SK-N-SH (cell line): Measurements from ENCODE around the gene EXOC2. TPM values are rescaled to one million over a fixed set of nuclear protein-coding genes. Genes with fewer than 3 reads are reported as not detected.

ENCODE experiments used
- CTCF ChIA-PET: fragments of 300-600, 350-600 bp; formaldehyde crosslinking; extraction: SDS; loops from one replicate; lab custom pipeline; 2021; lab: Yijun Ruan, JAX
- POLR2A ChIA-PET: fragments of 350-600 bp; sonication (Branson Sonifier 250); formaldehyde crosslinking; extraction: SDS; loops from one replicate; lab custom pipeline; 2020; ENCODE audit warnings: antibody characterized with exemption, inconsistent platforms; lab: Yijun Ruan, JAX
- DNase-seq: peaks from one replicate; pipeline ENCODE4 v3.0.0; 2012
- H2AFZ ChIP-seq: fragments of 200-600 bp; sonication (generic); 2 replicates; pipeline ENCODE4 v1.8.1; 2016; ENCODE audit warnings: antibody characterized with exemption, mild to moderate bottlenecking, low read depth
- H3F3A ChIP-seq: fragments of 200-600 bp; sonication (generic); replicated peaks from 2 replicates; pipeline ENCODE3; 2016; ENCODE audit warnings: antibody characterized with exemption, mild to moderate bottlenecking; ENCODE audit not compliant: insufficient read depth
- H3K27ac ChIP-seq, 2 experiments: fragments of 200-500 bp in 1 of 2; fragments of 200-600 bp in 1 of 2; sonication (Bioruptor generic) in 1 of 2; sonication (generic), shearing (Covaris generic) in 1 of 2; 2 replicates each; pipeline versions ENCODE4 v1.5.1 to v1.6.1; 2014 to 2016; ENCODE audit warnings: low read depth in 2 of 2, inconsistent platforms in 1 of 2, low read length in 1 of 2, mild to moderate bottlenecking in 1 of 2, mixed read lengths in 1 of 2
- H3K27me3 ChIP-seq: fragments of 200-600 bp; sonication (generic), shearing (Covaris generic); 2 replicates; pipeline ENCODE4 v1.6.1; 2016; ENCODE audit warnings: mixed run types; ENCODE audit not compliant: insufficient read depth
- H3K36me3 ChIP-seq, 2 experiments: fragments of 200-500 bp in 1 of 2; fragments of 200-600 bp in 1 of 2; sonication (Bioruptor generic) in 1 of 2; sonication (generic) in 1 of 2; replicated peaks in 1 of 2; 2 replicates each; pipeline versions ENCODE3 to v1.5.1; 2014 to 2016; ENCODE audit warnings: low read length in 1 of 2, mild to moderate bottlenecking in 1 of 2; ENCODE audit not compliant: insufficient read depth in 2 of 2, control insufficient read depth in 1 of 2
- H3K4me1 ChIP-seq, 2 experiments: fragments of 200-500 bp in 1 of 2; fragments of 200-600 bp in 1 of 2; sonication (Bioruptor generic) in 1 of 2; sonication (generic), shearing (Covaris generic) in 1 of 2; 2 replicates each; pipeline versions ENCODE4 v1.5.1 to v1.6.1; 2014 to 2016; ENCODE audit warnings: low read depth in 1 of 2, low read length in 1 of 2, mixed run types in 1 of 2; ENCODE audit not compliant: insufficient read depth in 2 of 2, control insufficient read depth in 1 of 2
- H3K4me2 ChIP-seq: fragments of 200-600 bp; sonication (generic), shearing (Covaris generic); 2 replicates; pipeline ENCODE4 v1.6.1; 2017; ENCODE audit warnings: mixed run types
- H3K4me3 ChIP-seq, 2 experiments: fragments of 200-500 bp in 1 of 2; fragments of 200-600 bp in 1 of 2; sonication (Bioruptor generic) in 1 of 2; sonication (generic), shearing (Covaris generic) in 1 of 2; 2 replicates each; pipeline versions ENCODE4 v1.5.1 to v1.8.1; 2014 to 2016; ENCODE audit warnings: low read depth in 2 of 2, inconsistent platforms in 1 of 2, low read length in 1 of 2, mild to moderate bottlenecking in 1 of 2, mixed read lengths in 1 of 2, moderate library complexity in 1 of 2
- H3K79me2 ChIP-seq: fragments of 200-600 bp; sonication (generic); 2 replicates; pipeline ENCODE4 v1.8.1; 2017; ENCODE audit warnings: mild to moderate bottlenecking; ENCODE audit not compliant: insufficient read depth
- H3K9ac ChIP-seq: fragments of 200-600 bp; sonication (generic); 2 replicates; pipeline ENCODE4 v1.6.1; 2017; ENCODE audit warnings: mixed run types
- H3K9me2 ChIP-seq: fragments of 200-600 bp; sonication (generic); 2 replicates; pipeline ENCODE4 v1.6.1; 2017; ENCODE audit warnings: mixed run types
- H3K9me3 ChIP-seq: fragments of 200-600 bp; sonication (generic); 2 replicates; pipeline ENCODE4 v1.6.1; 2017; ENCODE audit warnings: mixed run types, mild to moderate bottlenecking, moderate library complexity
- H4K20me1 ChIP-seq: fragments of 200-600 bp; sonication (generic); 2 replicates; pipeline ENCODE4 v1.6.1; 2017; ENCODE audit warnings: mild to moderate bottlenecking, mixed run types; ENCODE audit not compliant: insufficient read depth
- CHD2 ChIP-seq: fragments of 150-350 bp; IDR thresholded peaks from 2 replicates; pipeline ENCODE4 v1.6.1; 2018; ENCODE audit warnings: low read length; ENCODE audit not compliant: partially characterized antibody
- GABPA ChIP-seq: IDR thresholded peaks from 2 replicates; pipeline ENCODE4 v1.4.0; 2012; ENCODE audit warnings: low read depth, mild to moderate bottlenecking
- GATA2 ChIP-seq: sonication (generic); formaldehyde crosslinking; IDR thresholded peaks from 2 replicates; pipeline ENCODE4 v1.5.0; 2020; ENCODE audit warnings: mild to moderate bottlenecking, missing genetic modification reagents
- MXI1 ChIP-seq: IDR thresholded peaks from 2 replicates; pipeline ENCODE4 v1.6.1; 2012; ENCODE audit warnings: mild to moderate bottlenecking, low read depth, low read length, improper control_type of control experiment
- POLR2AphosphoS5 ChIP-seq: IDR thresholded peaks from 2 replicates; pipeline ENCODE4 v1.6.1; 2012; ENCODE audit warnings: low read depth, low read length
- RCOR1 ChIP-seq: fragments of 150-350 bp; IDR thresholded peaks from 2 replicates; pipeline ENCODE4 v1.6.1; 2017; ENCODE audit warnings: antibody characterized with exemption, low read length
- REST ChIP-seq: IDR thresholded peaks from 2 replicates; pipeline ENCODE4 v1.6.1; 2012; ENCODE audit warnings: mild to moderate bottlenecking, low read depth, low read length, moderate library complexity
- RXRA ChIP-seq: IDR thresholded peaks from 2 replicates; pipeline ENCODE4 v1.4.0; 2012; ENCODE audit warnings: low read depth, mild to moderate bottlenecking, borderline replicate concordance
- SIN3A ChIP-seq: IDR thresholded peaks from 2 replicates; pipeline ENCODE4 v1.6.1; 2012; ENCODE audit warnings: low read depth, mild to moderate bottlenecking, low read length, moderate library complexity, borderline replicate concordance
- SMC3 ChIP-seq: IDR thresholded peaks from 2 replicates; pipeline ENCODE4 v1.6.1; 2012; ENCODE audit warnings: low read depth, low read length, improper control_type of control experiment
- TAF1 ChIP-seq: IDR thresholded peaks from 2 replicates; pipeline ENCODE4 v1.6.1; 2012; ENCODE audit warnings: low read depth, mild to moderate bottlenecking, low read length, moderate library complexity, borderline replicate concordance
- TCF12 ChIP-seq: IDR thresholded peaks from 2 replicates; pipeline ENCODE4 v1.4.0; 2012
- USF1 ChIP-seq: IDR thresholded peaks from 2 replicates; pipeline ENCODE4 v1.4.0; 2012; ENCODE audit warnings: low read depth, borderline replicate concordance
- ZBTB33 ChIP-seq: IDR thresholded peaks from 2 replicates; pipeline ENCODE4 v1.4.0; 2012; ENCODE audit warnings: low read depth, borderline replicate concordance
- WGBS: methylation state at CpG from one replicate; pipeline ENCODE4 v1.1.6; 2017; ENCODE audit warnings: low lambda C conversion rate; 5-methylcytosine and 5-hydroxymethylcytosine counted together
- polyA plus RNA-seq, 3 experiments: library from polyadenylated mRNA; depleted of rRNA; stranded (reverse); fragments of >200 nt; gene quantifications; 2 replicates each; pipeline ENCODE4 v1.2.3, GENCODE V29; 2012

The EXOC2 gene
- polyA plus RNA-seq, 1 of the 3 experiments (the other 2 are of a cell fraction): 10.6 TPM

- ChIA-PET POLR2A (no interaction called here), CTCF (interaction anchor here (1.3 kb wide), 1 partner anchor 963 kb away, joined by 3 read pairs; no protein-coding TSS in a partner anchor)
- H3K9ac ChIP-seq: no peak overlapping the region
- H3K4me1 ChIP-seq: peaks cover 0 to 2% of the 10 kb centered on the region in 2 experiments; a peak in 1 of 4 replicates
- H3K27ac ChIP-seq: no peak overlapping the region
- H3K9me3 ChIP-seq: no peaks in the 10 kb centered on the region
- no peak for TF ChIP-seq REST
- TF ChIP-seq GATA2 (CRISPR knock-in tag): no peak
- TF ChIP-seq SMC3: no peak
- no peak for TF ChIP-seq TAF1
- no peaks in the 10 kb centered on the region for H3K36me3 ChIP-seq
- no peaks in the 10 kb centered on the region for H3K79me2 ChIP-seq
- peak overlapping the region in 1 of 2 experiments; percentile 47; a peak in 1 of 4 replicates for H3K4me3 ChIP-seq
- H4K20me1 ChIP-seq: no peaks in the 10 kb centered on the region
- H3F3A ChIP-seq: no peaks in the 10 kb centered on the region
- no peak overlapping the region for H2AFZ ChIP-seq
- H3K27me3 ChIP-seq: peaks cover 58% of the 10 kb centered on the region; the same call in 1 of the 2 replicates
- peak overlapping the region; percentile 55 for H3K4me2 ChIP-seq
- no peak for DNase-seq
- 38% methylated on average over 25 of the region's 27 CpGs for WGBS
- H3K9me2 ChIP-seq: no peaks in the 10 kb centered on the region
These were observed 219.0 kb downstream of the EXOC2 start for GRCh38 chr6:473768-474452.

- no peaks in the 10 kb centered on the region for H3F3A ChIP-seq
- ChIA-PET CTCF (interaction anchor here (1.3 kb wide), 1 partner anchor 964 kb away, joined by 3 read pairs; no protein-coding TSS in a partner anchor), POLR2A (no interaction called here)
- no peaks in the 10 kb centered on the region for H3K9me3 ChIP-seq
- peaks cover 58% of the 10 kb centered on the region; the same call in 1 of the 2 replicates for H3K27me3 ChIP-seq
- no peaks in the 10 kb centered on the region for H3K9me2 ChIP-seq
- no peak overlapping the region for H2AFZ ChIP-seq
- 41% methylated on average over 3 of the region's 3 CpGs for WGBS
- no peak overlapping the region for H3K27ac ChIP-seq
- H3K4me2 ChIP-seq: no peak overlapping the region
- H3K36me3 ChIP-seq: no peaks in the 10 kb centered on the region
- H3K9ac ChIP-seq: no peak overlapping the region
- H3K4me1 ChIP-seq: peaks cover 0 to 2% of the 10 kb centered on the region in 2 experiments; a peak in 1 of 4 replicates
- H3K79me2 ChIP-seq: no peaks in the 10 kb centered on the region
- no peak for DNase-seq
- no peaks in the 10 kb centered on the region for H4K20me1 ChIP-seq
- H3K4me3 ChIP-seq: no peak overlapping the region
- TF ChIP-seq RXRA: no peak
- no peak for TF ChIP-seq TCF12
- no peak for TF ChIP-seq MXI1
- no peak for TF ChIP-seq SIN3A
- TF ChIP-seq SMC3: no peak
- TF ChIP-seq USF1: no peak
- TF ChIP-seq GABPA: no peak
- TF ChIP-seq ZBTB33: no peak
- no peak for TF ChIP-seq CHD2
- TF ChIP-seq RCOR1: no peak
- no peak for TF ChIP-seq POLR2AphosphoS5
- no peak for TF ChIP-seq REST
These were observed 219.6 kb downstream of the EXOC2 start for GRCh38 chr6:473356-473755.
